Measurements from ENCODE around the gene MSH3. TPM values are rescaled to one million over a fixed set of nuclear protein-coding genes. Genes with fewer than 3 reads are reported as not detected.
"Not testable (repeated sequence)": the region's sequence is repeated elsewhere in the genome, so short reads cannot be mapped to it uniquely, and the experiment has no call there.

The MSH3 gene
- total RNA-seq, 3 donors from 2014 or later, result 14.6 to 15.5 (median 15.1) TPM

DNA sequence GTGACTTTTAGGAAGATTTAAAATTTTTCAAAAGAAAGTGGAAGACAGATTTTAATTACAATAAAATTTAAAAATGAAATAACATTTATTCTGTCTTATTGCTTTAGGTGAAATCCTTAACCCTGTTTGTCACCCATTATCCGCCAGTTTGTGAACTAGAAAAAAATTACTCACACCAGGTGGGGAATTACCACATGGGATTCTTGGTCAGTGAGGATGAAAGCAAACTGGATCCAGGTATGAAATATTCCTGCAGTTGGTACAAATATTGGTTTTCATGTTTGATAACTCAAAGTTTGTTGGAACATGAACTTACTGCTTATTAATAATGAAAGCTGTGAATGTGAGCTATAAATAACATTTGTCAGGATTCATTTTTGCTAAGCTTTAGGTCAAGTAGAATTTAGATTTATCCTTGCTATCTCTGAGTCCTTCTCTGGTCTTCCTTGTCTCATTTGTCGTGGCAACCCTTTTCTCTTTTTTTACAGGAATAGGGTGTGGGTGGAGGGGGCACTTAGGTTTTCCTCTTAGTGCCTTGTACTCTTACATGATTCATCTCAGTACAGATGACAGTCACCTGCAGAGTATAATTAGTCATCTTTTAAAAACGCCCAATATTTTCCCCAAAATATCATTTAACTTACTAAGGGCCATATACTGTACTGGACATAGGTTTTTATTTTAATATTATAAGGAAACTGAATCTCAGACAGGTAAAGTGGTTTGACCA is 210.4 kb downstream of the MSH3 start:
- H3K27me3 Mint-ChIP-seq (ENCODE audit: low read depth), result no peaks in the 10 kb centered on the region
- DNase-seq, result no peak
- peaks cover 30% of the 10 kb centered on the region for H3K4me1 Mint-ChIP-seq (ENCODE audit: low read depth)
- H3K4me3 Mint-ChIP-seq, result no peak overlapping the region
- ATAC-seq, result peak; percentile 82 to 90
- peaks cover 62% of the 10 kb centered on the region for H3K36me3 Mint-ChIP-seq (ENCODE audit: insufficient read depth)
- no peaks in the 10 kb centered on the region for H3K9me3 Mint-ChIP-seq

DNA sequence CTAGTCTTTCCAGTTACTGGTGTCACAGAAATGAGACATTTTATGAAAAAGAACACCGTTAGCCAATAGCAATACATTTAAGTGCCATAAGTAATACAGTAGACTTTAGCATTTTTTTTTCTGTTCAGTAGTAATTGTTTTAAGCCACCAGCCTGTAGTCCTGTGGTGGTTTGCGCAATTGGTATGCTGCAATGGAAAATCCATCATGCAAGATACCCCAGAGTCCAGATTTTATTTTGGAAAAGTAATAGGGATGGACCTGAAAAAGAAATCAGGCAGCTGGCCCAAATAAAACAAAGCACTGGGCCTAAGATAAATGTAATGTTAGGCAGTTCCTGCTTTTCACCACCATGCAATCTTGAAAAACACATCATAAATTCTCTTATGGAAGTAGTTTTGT is 211.1 kb downstream of the MSH3 start:
- H3K36me3 Mint-ChIP-seq (ENCODE audit: insufficient read depth), result peaks cover 62% of the 10 kb centered on the region
- H3K4me3 Mint-ChIP-seq, result no peak overlapping the region
- no peaks in the 10 kb centered on the region for H3K9me3 Mint-ChIP-seq
- H3K27me3 Mint-ChIP-seq (ENCODE audit: low read depth), result no peaks in the 10 kb centered on the region
- ATAC-seq, result no peak
- peaks cover 30% of the 10 kb centered on the region for H3K4me1 Mint-ChIP-seq (ENCODE audit: low read depth)
- DNase-seq, result no peak

DNA sequence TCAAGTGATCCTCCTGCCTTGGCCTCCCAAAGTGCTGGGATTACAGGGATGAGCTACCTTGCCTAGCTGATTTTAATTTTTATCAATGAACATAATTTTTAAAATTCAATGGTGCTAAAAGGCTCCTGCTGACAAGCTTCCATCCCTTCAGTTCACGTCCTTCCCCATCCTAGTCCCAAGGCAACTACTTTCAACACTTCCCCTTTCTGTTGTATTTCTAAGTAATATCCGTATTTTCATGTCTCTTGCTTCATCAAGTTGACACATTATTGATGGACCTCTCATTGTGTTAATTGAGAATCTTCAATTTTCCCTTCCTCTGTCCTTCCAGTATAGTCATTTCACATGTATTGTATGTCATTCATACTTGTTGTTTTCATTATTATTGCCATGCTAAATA is 211.9 kb downstream of the MSH3 start:
- Mint-ChIP-seq H3K4me1 (ENCODE audit: low read depth) (peaks cover 29% of the 10 kb centered on the region), H3K4me3 (no peak overlapping the region), H3K36me3 (ENCODE audit: insufficient read depth) (peaks cover 56% of the 10 kb centered on the region), H3K27me3 (ENCODE audit: low read depth) (no peaks in the 10 kb centered on the region), H3K9me3 (no peaks in the 10 kb centered on the region)
- ATAC-seq (no peak), DNase-seq (no peak)

DNA sequence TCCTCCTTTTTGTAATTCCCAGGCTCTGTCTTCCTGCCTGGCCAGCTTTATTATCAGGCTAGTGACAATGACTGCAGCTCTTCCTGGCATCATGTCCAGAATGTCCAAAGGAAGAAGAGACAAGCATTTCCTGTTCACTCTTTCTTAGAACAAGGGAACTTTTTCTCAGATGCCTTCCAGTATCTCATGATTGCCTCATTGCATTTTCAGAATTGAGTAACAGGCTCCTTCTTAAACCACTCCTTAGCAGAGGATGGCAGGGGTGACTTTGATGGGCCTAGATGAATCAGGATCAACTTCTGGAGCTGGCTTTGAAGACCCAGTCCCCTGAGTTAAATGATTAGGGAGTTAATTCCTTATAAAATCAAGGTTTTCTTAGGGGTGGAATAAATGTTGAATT is 212.8 kb downstream of the MSH3 start:
- H3K4me1 Mint-ChIP-seq (ENCODE audit: low read depth), result peaks cover 31% of the 10 kb centered on the region
- H3K9me3 Mint-ChIP-seq, result no peaks in the 10 kb centered on the region
- H3K36me3 Mint-ChIP-seq (ENCODE audit: insufficient read depth), result peaks cover 54% of the 10 kb centered on the region
- ATAC-seq, result no peak
- no peak overlapping the region for H3K4me3 Mint-ChIP-seq
- no peak for DNase-seq
- H3K27me3 Mint-ChIP-seq (ENCODE audit: low read depth), result no peaks in the 10 kb centered on the region

DNA sequence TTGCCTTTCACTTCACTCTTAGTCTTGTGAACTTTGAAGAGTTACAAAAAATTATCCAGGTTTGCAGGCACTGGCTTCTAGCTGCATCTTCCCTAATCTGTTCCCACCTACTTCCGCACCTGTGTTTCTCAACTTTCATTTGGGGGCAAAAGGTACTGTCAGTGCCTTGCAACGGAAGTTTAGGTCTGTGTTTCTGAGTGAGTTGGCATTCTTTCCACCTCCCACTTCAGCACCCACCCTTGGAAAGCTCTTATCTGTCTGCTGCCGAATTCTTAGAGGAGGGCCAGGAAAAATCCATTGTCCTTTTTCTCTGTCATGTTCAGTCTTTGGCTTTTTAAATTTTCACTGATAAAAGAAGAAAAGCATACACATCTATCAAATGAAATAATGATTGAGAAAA is 216.0 kb downstream of the MSH3 start:
- ATAC-seq, result no peak
- H3K4me1 Mint-ChIP-seq (ENCODE audit: low read depth), result peaks cover 16% of the 10 kb centered on the region

GRCh38 chr5:80871541-80871961 is 217.1 kb downstream of the MSH3 start:
- Mint-ChIP-seq H3K4me1 (ENCODE audit: low read depth) (peaks cover 12% of the 10 kb centered on the region), H3K4me3 (no peak overlapping the region), H3K27me3 (ENCODE audit: low read depth) (no peaks in the 10 kb centered on the region), H3K9me3 (no peaks in the 10 kb centered on the region), H3K36me3 (ENCODE audit: insufficient read depth) (peaks cover 52% of the 10 kb centered on the region)
- no peak for DNase-seq
- ATAC-seq, result peak; percentile 96

More for the DNA sequence above, 216.0 kb downstream of the MSH3 start:
- no peaks in the 10 kb centered on the region for H3K9me3 Mint-ChIP-seq
- H3K4me3 Mint-ChIP-seq, result no peak overlapping the region
- no peaks in the 10 kb centered on the region for H3K27me3 Mint-ChIP-seq (ENCODE audit: low read depth)
- no peak for DNase-seq
- H3K36me3 Mint-ChIP-seq (ENCODE audit: insufficient read depth), result peaks cover 57% of the 10 kb centered on the region

DNA sequence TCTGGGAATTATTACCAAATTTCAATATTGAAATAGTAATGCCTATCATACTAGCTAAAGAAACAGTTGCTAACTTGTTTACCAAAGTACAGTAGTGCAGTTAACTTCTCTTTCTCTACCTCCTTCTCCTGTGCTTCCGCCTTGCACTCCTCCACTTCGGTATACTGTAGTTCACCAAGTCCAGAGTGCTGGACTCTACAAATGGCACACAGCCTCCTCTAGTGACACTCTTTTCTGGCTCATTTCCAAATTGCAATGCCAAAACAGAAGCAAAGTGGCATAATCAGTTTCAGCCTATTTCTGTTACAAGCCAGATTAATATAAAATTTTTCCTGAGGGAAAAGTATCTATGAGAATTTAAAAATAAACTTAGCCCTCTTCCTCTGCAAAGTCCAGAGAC is 219.7 kb downstream of the MSH3 start:
- Mint-ChIP-seq H3K36me3 (ENCODE audit: insufficient read depth) (peaks cover 40% of the 10 kb centered on the region), H3K4me1 (ENCODE audit: low read depth) (peaks cover 4% of the 10 kb centered on the region), H3K27me3 (ENCODE audit: low read depth) (no peaks in the 10 kb centered on the region), H3K4me3 (no peak overlapping the region), H3K9me3 (no peaks in the 10 kb centered on the region)
- ATAC-seq (no peak), DNase-seq (no peak)

DNA sequence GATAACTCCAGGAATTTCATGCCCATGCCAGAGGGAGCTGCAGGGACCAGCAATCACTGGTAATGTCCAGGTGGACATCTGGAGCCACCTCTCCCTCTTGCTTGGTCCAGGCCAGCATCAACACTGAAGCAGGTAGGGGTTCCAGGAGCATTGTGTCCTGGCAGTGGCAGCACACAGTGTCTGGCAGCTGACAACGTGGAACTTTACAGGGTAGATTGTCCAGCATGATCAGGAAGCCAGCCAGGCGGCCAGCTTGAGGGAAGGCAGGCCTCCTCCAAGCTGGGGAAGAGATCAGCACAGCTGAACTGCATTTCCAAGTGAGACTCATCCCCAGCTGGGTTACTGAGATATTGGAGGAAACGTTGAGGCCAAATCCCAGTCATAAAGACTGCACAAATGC is 223.1 kb downstream of the MSH3 start:
- no peak for DNase-seq
- H3K36me3 Mint-ChIP-seq (ENCODE audit: insufficient read depth), result peaks cover 50% of the 10 kb centered on the region

GRCh38 chr5:80881726-80882125 is 227.3 kb downstream of the MSH3 start:
- Mint-ChIP-seq H3K4me1 (ENCODE audit: low read depth) (peaks cover 22% of the 10 kb centered on the region), H3K9me3 (peaks cover 6% of the 10 kb centered on the region), H3K4me3 (no peak overlapping the region), H3K36me3 (ENCODE audit: insufficient read depth) (peaks cover 30% of the 10 kb centered on the region), H3K27me3 (ENCODE audit: low read depth) (no peaks in the 10 kb centered on the region)
- ATAC-seq (no peak), DNase-seq (no peak)

More for the DNA sequence above, 223.1 kb downstream of the MSH3 start:
- Mint-ChIP-seq H3K4me3 (no peak overlapping the region), H3K9me3 (peaks cover 6% of the 10 kb centered on the region), H3K27me3 (ENCODE audit: low read depth) (no peaks in the 10 kb centered on the region), H3K4me1 (ENCODE audit: low read depth) (no peaks in the 10 kb centered on the region)
- no peak for ATAC-seq

- DNase-seq; H3K27me3 Mint-ChIP-seq (ENCODE audit: low read depth); H3K9me3 Mint-ChIP-seq; ATAC-seq; H3K4me3 Mint-ChIP-seq: not testable (repeated sequence)
- Mint-ChIP-seq H3K36me3 (ENCODE audit: insufficient read depth) (peaks cover 25% of the 10 kb centered on the region), H3K4me1 (ENCODE audit: low read depth) (peaks cover 22% of the 10 kb centered on the region)
Measured at GRCh38 chr5:80883390-80883789, 228.9 kb downstream of the MSH3 start.

DNA sequence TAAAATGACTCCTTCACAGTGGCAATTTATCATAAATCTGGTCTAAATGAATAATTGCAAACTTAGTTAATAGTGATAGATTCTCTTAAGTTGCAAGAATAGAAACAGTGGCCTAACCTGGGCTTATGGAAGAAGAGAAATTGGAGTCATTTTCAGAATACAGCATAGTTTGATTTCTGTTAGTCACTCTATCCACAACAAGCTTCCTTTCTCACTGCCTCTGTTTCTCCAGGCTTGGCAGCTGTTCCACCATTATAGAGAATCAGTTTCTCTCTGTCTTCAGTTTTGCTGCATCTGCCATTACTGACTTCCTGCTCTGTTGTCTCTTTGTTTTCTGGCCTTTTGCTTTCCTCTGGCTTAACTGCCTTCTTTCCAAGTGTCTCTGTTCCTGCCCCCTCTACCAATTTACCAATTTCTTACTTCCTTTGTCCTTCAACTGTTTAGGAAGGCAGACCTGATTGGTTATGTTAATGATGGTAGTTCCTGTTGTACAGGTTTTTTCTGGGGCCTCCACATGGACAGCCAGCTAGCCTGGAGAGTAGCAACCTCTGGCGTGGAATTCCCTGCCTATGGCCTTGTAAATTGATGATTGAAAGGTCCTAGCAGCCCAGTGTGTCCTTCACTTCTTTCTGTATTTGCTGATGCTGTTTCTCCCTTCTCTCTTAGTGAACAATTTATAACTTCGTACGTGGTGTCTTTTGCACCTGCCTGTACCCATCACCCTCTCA is 229.8 kb downstream of the MSH3 start:
- no peaks in the 10 kb centered on the region for H3K27me3 Mint-ChIP-seq (ENCODE audit: low read depth)
- no peak overlapping the region for H3K4me3 Mint-ChIP-seq
- H3K4me1 Mint-ChIP-seq (ENCODE audit: low read depth), result peaks cover 22% of the 10 kb centered on the region
- DNase-seq (no peak), ATAC-seq (no peak)
- H3K36me3 Mint-ChIP-seq (ENCODE audit: insufficient read depth), result peaks cover 22% of the 10 kb centered on the region
- H3K9me3 Mint-ChIP-seq, result peaks cover 6% of the 10 kb centered on the region

DNA sequence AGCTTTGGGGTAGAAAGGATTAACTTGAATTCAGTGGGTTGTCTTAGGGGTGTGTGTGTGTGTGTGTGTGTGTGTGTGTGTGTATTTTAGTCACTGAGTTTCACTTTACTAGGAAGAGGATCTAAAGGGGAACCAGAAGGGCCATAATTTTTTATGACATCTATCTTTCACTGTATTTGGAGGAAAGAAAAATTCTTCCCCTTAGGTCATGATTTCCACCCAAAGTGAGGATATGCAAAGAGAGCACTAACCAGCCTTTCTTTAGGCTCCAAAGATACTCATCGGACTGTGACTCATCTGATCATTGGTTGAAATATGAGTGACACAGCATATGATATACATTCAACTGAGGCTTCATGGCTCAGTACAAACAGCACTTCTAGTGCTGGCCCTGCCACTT is 230.5 kb downstream of the MSH3 start:
- Mint-ChIP-seq H3K36me3 (ENCODE audit: insufficient read depth) (peaks cover 24% of the 10 kb centered on the region), H3K27me3 (ENCODE audit: low read depth) (no peaks in the 10 kb centered on the region), H3K9me3 (peaks cover 6% of the 10 kb centered on the region), H3K4me1 (ENCODE audit: low read depth) (peaks cover 22% of the 10 kb centered on the region), H3K4me3 (no peak overlapping the region)
- peak; percentile 94 for ATAC-seq
- DNase-seq, result no peak

DNA sequence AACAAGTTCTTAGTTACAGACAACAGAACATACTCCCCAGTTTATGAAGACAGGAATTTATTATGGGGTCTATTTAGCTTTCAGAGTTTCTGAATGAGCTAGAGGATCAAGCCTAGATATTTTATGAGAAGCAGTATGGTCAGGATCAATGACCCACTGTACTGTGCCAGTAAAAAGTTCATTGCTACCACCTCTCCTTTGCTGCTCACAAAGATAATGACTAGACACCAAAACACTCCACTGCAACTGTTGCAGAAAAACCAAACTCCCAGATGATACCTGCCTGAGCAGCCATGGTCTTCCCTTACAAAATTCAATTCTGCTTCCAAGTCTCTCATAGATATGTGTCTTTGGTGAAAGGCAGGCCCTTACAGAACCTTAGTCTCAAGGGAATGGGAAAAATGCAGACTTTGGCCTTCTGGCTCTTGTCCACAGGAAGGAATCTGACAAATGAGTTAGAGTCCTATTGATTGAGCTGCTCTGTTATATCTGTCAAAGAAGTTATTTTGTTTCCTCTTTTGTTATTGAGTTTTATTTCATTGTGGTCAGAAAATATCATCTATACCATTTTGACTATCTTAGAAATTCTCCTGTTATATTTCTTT is 231.0 kb downstream of the MSH3 start:
- no peak for DNase-seq
- ATAC-seq, result no peak
- Mint-ChIP-seq H3K9me3 (peaks cover 6% of the 10 kb centered on the region), H3K27me3 (ENCODE audit: low read depth) (no peaks in the 10 kb centered on the region), H3K36me3 (ENCODE audit: insufficient read depth) (peaks cover 24% of the 10 kb centered on the region), H3K4me1 (ENCODE audit: low read depth) (peaks cover 22% of the 10 kb centered on the region), H3K4me3 (no peak overlapping the region)

DNA sequence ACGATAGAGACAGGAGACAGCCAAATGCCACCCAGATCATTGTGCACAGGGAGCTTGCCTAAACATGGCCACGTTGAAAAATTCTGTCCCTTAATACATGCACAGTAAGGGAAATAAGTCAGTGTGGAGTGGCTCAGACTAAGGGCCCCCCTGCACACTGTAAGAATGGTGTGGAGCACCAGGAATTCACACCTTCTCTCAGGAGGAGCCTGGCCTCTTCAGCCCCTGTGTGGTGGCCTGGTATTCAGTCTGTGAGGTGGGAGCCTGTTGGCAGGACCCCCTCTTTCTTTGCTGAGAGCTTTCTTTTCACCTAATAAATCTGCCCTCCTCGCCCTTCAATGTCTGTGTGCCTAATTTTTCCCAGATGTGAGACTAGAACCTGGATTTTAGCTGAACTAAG is 239.6 kb downstream of the MSH3 start:
- H3K9me3 Mint-ChIP-seq, result no peaks in the 10 kb centered on the region
- no peaks in the 10 kb centered on the region for H3K4me1 Mint-ChIP-seq (ENCODE audit: low read depth)
- ATAC-seq, result no peak

GRCh38 chr5:80895523-80895922 is 241.1 kb downstream of the MSH3 start:
- peaks cover 8% of the 10 kb centered on the region for H3K36me3 Mint-ChIP-seq (ENCODE audit: insufficient read depth)
- no peak overlapping the region for H3K4me3 Mint-ChIP-seq
- no peak for DNase-seq
- no peaks in the 10 kb centered on the region for H3K9me3 Mint-ChIP-seq
- ATAC-seq, result no peak
- H3K27me3 Mint-ChIP-seq (ENCODE audit: low read depth), result no peaks in the 10 kb centered on the region
- no peaks in the 10 kb centered on the region for H3K4me1 Mint-ChIP-seq (ENCODE audit: low read depth)

More for the DNA sequence above, 239.6 kb downstream of the MSH3 start:
- Mint-ChIP-seq H3K27me3 (ENCODE audit: low read depth) (no peaks in the 10 kb centered on the region), H3K4me3 (no peak overlapping the region), H3K36me3 (ENCODE audit: insufficient read depth) (peaks cover 11% of the 10 kb centered on the region)
- DNase-seq, result no peak

Data from activated T-cell treated with anti-CD3 and anti-CD28 coated beads, Interleukin-2, amount 50 U/mL, for 4 hours (primary cell).